Measurements from ENCODE around the gene PKP2.
"Not testable (repeated sequence)": the region's sequence is repeated elsewhere in the genome, so short reads cannot be mapped to it uniquely, and the experiment has no call there.

Gene PKP2

GRCh38 chr12:32868885-32869284 is 27.7 kb downstream of the PKP2 start:
- DNase-seq (ENCODE audit: low read depth in 1 of 2, low spot score in 1 of 2), result no peak
- TF ChIP-seq GABPA (IDR thresholded peaks at IDR 0.05; ENCODE audit: low read depth) (no peak), CTCF (IDR thresholded peaks at IDR 0.05; ENCODE audit: insufficient read depth, low read length) (no peak), POLR2AphosphoS5 (IDR thresholded peaks at IDR 0.05; ENCODE audit: low read depth) (no peak), SPI1 (IDR thresholded peaks at IDR 0.05; ENCODE audit: borderline replicate concordance, low read depth) (no peak)
- TF ChIP-seq, protein P1, sequence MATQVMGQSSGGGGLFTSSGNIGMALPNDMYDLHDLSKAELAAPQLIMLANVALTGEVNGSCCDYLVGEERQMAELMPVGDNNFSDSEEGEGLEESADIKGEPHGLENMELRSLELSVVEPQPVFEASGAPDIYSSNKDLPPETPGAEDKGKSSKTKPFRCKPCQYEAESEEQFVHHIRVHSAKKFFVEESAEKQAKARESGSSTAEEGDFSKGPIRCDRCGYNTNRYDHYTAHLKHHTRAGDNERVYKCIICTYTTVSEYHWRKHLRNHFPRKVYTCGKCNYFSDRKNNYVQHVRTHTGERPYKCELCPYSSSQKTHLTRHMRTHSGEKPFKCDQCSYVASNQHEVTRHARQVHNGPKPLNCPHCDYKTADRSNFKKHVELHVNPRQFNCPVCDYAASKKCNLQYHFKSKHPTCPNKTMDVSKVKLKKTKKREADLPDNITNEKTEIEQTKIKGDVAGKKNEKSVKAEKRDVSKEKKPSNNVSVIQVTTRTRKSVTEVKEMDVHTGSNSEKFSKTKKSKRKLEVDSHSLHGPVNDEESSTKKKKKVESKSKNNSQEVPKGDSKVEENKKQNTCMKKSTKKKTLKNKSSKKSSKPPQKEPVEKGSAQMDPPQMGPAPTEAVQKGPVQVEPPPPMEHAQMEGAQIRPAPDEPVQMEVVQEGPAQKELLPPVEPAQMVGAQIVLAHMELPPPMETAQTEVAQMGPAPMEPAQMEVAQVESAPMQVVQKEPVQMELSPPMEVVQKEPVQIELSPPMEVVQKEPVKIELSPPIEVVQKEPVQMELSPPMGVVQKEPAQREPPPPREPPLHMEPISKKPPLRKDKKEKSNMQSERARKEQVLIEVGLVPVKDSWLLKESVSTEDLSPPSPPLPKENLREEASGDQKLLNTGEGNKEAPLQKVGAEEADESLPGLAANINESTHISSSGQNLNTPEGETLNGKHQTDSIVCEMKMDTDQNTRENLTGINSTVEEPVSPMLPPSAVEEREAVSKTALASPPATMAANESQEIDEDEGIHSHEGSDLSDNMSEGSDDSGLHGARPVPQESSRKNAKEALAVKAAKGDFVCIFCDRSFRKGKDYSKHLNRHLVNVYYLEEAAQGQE (IDR thresholded peaks at IDR 0.05; ENCODE audit: insufficient replicate concordance, low read depth), result no peak
- Histone ChIP-seq H3K27ac (replicated peaks) (no peak overlapping the region), H3K27me3 (ENCODE audit: insufficient read depth, poor library complexity, severe bottlenecking) (peaks cover 4% of the 10 kb centered on the region), H3K4me3 (replicated peaks; ENCODE audit: insufficient read depth, low read length) (no peak overlapping the region)

DNA sequence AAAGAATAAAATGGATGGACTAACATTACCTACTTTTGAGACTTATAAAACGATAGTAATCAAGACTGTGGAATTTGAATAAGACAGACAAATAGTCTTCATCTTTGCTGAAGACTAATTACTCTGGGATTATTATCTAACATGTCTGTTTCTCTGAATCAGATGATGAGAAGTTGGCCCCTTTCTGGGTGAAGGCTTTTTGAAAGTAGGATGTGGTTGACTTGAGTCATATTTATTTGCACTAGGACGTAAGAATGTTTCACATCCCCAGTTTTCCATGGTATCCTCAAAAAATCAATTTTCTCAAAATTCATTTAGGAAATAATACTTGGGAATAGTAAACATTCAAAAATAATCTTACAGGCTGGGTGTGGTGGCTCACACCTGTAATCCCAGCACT is 31.8 kb downstream of the PKP2 start:
- H3K27ac ChIP-seq (replicated peaks), result no peak overlapping the region
- no peaks in the 10 kb centered on the region for H3K27me3 ChIP-seq (ENCODE audit: insufficient read depth, poor library complexity, severe bottlenecking)
- TF ChIP-seq, protein P1 (IDR thresholded peaks at IDR 0.05; ENCODE audit: insufficient replicate concordance, low read depth), result no peak
- no peak for TF ChIP-seq GABPA (IDR thresholded peaks at IDR 0.05; ENCODE audit: low read depth)
- no peak for TF ChIP-seq SPI1 (IDR thresholded peaks at IDR 0.05; ENCODE audit: borderline replicate concordance, low read depth)
- TF ChIP-seq POLR2AphosphoS5 (IDR thresholded peaks at IDR 0.05; ENCODE audit: low read depth), result no peak
- no peak for TF ChIP-seq CTCF (IDR thresholded peaks at IDR 0.05; ENCODE audit: insufficient read depth, low read length)
- DNase-seq (ENCODE audit: low read depth in 1 of 2, low spot score in 1 of 2), result no peak
- H3K4me3 ChIP-seq (replicated peaks; ENCODE audit: insufficient read depth, low read length), result no peak overlapping the region

DNA sequence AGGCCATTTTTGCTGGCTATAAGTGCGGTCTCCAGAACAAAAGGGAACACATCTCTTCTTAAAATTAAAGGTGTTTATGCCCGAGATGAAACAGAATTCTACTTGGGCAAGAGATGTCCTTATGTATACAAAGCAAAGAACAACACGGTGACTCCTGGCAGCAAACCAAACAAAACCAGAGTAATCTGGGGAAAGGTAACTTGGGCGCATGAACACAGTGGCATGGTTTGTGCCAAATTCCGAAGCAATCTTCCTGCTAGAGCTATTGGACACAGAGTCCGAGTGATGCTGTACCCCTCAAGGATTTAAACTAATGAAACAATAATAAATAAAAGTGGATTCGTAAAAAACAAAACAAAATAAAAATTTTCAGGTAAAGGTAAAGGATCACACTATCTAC is 33.4 kb downstream of the PKP2 start:
- DNase-seq (ENCODE audit: low read depth in 1 of 2, low spot score in 1 of 2), result no peak
- TF ChIP-seq GABPA (IDR thresholded peaks at IDR 0.05; ENCODE audit: low read depth) (no peak), SPI1 (IDR thresholded peaks at IDR 0.05; ENCODE audit: borderline replicate concordance, low read depth) (no peak)
- no peaks in the 10 kb centered on the region for H3K27me3 ChIP-seq (ENCODE audit: insufficient read depth, poor library complexity, severe bottlenecking)
- H3K4me3 ChIP-seq (replicated peaks; ENCODE audit: insufficient read depth, low read length), result no peak overlapping the region
- no peak overlapping the region for H3K27ac ChIP-seq (replicated peaks)

DNA sequence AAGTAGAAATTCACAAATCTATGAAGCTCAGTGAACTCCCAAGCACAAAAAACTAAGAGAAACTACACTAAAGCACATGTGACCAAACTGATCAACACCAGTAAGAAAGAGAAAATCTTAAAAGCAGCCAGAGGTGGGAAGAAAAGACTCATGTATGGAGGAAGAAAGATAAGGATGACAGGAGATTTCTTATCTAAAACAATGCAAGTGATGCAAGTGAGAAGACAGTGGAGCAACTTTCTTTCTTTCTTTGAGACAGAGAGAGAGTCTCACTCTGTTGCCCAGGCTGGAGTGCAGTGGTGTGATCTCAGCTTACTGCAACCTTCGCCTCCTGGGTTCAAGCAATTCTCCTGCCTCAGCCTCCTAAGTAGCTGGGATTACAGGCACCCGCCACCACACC is 34.9 kb downstream of the PKP2 start:
- not testable (repeated sequence) for H3K27ac ChIP-seq (replicated peaks); H3K4me3 ChIP-seq (replicated peaks; ENCODE audit: insufficient read depth, low read length); H3K27me3 ChIP-seq (ENCODE audit: insufficient read depth, poor library complexity, severe bottlenecking); DNase-seq (ENCODE audit: low read depth in 1 of 2, low spot score in 1 of 2)

DNA sequence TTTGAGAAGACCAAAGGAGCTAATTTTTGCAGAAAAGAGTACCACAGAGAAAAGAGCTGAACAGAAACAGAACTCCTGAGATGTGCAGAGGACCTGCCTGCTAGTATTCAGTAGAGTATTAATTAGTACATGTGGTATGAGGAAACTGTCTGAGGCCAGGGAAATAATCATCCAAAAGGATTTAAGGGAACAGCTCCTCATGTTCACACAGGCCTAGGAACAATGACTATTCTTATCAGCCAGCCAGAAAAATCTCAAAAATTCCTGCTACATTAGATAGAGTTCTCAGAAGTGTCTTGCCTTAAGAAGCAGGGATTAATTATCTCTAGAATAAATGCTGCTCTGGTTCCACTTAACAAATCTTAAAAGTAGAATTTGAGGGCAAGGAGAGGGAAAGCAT is 36.4 kb downstream of the PKP2 start:
- Histone ChIP-seq H3K27ac (replicated peaks) (no peak overlapping the region), H3K27me3 (ENCODE audit: insufficient read depth, poor library complexity, severe bottlenecking) (no peaks in the 10 kb centered on the region), H3K4me3 (replicated peaks; ENCODE audit: insufficient read depth, low read length) (no peak overlapping the region)
- DNase-seq (ENCODE audit: low read depth in 1 of 2, low spot score in 1 of 2), result no peak
- TF ChIP-seq CTCF (IDR thresholded peaks at IDR 0.05; ENCODE audit: insufficient read depth, low read length), result no peak
- TF ChIP-seq GABPA (IDR thresholded peaks at IDR 0.05; ENCODE audit: low read depth), result no peak
- no peak for TF ChIP-seq SPI1 (IDR thresholded peaks at IDR 0.05; ENCODE audit: borderline replicate concordance, low read depth)
- TF ChIP-seq, protein P1 (IDR thresholded peaks at IDR 0.05; ENCODE audit: insufficient replicate concordance, low read depth), result no peak
- TF ChIP-seq POLR2AphosphoS5 (IDR thresholded peaks at IDR 0.05; ENCODE audit: low read depth), result no peak
